Fibroblast of skin of left biceps (primary cell): ENCODE data around the gene DHDH.

ENCODE experiments used
- DNase-seq, 2 experiments: peaks; one replicate each; pipeline ENCODE4 v3.0.0-alpha.2; 2013; ENCODE audit warnings: low read depth in 2 of 2

DHDH gene

DNA sequence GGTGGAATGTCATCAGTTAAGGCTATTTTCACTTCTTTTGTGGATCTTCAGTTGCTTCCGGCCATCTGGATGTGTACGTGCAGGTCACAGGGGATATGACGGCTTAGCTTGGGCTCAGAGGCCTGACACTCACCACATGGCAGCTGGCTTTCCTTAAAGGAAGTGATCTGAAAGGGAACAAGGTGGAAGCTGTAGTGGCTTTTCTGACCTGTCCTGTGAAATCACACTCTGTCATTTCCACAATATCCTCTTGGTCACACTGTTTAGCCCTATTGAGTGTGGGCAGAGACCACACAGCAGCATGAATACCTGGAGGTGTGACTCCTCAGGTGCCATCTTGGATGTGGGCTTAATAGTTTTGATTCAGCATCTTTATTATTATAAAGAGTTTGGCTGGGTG, 16.7 kb downstream of the DHDH start:
- DNase-seq, result no peak

DNA sequence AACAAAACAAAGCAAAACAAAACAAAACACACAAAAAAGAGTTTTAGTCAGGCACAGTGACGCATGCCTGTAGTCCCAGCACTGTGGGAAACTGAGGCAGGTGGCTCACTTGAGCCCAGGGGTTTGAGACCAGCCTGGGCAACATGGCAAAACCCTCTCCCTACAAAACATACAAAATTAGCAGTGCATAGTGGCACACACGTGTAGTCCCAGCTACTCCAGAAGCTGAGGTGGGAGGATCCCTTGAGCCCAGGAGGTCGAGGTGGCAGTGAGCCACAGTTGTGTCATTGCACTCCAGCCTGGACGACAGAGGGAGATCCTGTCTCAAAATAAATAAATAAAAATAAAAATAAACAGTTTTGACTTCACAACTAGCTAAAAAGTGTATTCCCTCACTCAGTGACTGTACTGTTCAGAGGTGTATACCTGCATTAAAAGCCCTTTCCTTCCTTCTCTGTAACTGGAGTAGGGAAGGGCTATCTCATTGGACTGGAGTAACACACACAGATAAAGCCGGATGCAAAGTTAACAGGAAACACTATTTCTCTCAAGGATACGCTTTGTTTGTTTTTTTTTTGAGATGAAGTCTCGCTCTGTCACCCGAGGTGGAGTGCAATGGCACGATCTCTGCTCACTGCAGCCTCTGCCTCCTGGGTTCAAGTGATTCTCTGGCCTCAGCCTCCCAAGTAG, 17.5 kb downstream of the DHDH start:
- DNase-seq, result no peak

DNA sequence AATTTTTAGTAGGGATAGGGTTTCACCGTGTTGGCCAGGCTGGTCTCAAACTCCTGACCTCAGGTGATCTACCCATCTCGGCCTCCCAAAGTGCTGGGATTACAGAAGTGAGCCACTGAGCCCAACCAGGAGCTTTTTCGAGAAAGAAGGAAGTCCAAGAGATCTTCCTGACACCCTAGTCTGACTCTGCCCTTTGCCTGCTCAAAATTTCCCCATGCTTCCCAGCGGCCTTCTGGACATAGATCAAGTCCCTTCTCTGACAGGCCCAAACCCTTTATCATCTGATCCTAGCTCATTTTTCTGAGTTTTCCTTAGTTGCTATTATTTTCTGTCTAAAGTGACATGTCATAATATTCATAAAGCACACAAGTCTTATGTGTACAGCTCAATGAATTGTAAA, 19.6 kb downstream of the DHDH start:
- no peak for DNase-seq

DNA sequence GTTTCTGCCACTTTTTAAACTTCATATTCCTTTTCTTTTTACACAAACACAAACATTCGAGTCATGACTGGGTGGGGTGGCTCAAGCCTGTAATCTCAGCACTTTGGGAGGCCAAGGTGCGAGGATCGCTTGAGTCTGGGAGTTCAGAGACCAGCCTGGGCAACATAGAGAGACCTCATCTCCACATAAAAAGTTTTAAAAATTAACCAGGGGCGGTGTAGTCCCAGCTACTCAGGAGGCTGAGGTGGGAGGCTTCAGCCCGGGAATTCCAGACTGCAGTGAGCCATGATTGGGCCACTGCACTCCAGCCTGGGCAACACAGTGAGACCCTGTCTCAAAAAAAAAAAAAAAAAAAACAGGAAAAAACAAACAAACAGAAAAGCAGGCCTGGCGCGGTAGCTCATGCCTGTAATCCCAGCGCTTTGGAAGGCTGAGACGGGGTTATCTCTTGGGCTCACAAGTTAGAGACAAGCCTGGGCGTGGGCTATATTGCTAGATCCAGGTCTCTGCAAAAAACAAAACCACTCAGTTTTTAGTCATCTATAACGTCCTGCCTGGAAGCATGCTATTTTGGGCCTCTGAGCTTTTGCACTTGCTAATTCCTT, 20.6 kb downstream of the DHDH start:
- DNase-seq, result no peak

DNA sequence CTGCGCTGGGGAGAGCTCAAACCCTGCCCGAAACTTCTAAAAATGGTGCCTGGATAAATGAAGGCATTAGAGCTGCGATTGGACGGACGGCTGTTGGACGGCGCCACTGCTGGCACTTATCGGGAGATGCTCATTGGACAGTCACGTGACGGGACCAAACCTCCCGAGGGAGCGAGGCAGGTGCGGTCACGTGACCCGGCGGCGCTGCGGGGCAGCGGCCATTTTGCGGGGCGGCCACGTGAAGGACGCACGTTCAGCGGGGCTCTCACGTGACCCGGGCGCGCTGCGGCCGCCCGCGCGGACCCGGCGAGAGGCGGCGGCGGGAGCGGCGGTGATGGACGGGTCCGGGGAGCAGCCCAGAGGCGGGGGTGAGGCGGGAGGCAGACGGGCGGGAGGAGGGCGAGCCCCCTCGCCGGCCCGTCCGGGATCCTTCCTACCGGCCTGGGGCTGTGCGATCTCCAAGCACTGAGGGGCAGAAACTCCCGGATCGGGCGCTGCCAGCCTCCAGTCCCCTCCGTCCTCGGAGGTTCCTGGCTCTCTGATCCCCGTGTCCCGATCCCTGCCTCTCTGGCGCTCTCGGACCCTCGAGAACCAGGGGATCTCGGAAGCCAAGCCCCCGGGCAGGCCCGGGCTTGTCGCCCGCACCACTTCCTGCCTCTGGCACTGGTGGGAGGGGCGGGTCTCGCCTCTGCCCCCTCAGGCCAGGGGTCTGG, 21.3 kb downstream of the DHDH start, which contains the start of gene BAX:
Gene BAX, plus strand, starts transcription at position 281 of the 713 bp plus-strand sequence. Its CDS starts 54 bp downstream, at position 335.
- peak; percentile 86 to 88 for DNase-seq

DNA sequence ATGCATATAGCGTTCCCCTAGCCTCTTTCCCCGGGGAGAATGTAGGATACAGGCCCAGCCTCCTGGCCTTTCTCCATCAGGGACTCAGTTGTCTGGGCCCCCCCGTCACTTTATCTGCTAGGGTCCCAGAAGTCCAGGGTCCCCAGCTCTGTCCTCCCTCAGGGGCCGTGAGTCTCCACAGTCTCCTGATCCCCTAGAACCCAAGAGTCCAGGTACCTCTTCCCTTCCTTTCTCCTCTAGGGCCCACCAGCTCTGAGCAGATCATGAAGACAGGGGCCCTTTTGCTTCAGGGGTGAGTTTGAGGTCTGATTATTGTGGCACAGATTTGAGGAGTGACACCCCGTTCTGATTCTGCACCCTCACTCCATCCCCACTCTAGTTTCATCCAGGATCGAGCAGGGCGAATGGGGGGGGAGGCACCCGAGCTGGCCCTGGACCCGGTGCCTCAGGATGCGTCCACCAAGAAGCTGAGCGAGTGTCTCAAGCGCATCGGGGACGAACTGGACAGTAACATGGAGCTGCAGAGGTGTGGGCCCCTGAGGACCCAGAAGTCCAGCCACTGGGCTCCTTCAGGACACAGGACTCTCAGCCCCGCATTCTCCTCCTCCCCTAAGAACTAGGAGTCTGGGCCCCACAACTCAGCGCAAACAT, 21.9 kb downstream of the DHDH start:
- no peak for DNase-seq

DNA sequence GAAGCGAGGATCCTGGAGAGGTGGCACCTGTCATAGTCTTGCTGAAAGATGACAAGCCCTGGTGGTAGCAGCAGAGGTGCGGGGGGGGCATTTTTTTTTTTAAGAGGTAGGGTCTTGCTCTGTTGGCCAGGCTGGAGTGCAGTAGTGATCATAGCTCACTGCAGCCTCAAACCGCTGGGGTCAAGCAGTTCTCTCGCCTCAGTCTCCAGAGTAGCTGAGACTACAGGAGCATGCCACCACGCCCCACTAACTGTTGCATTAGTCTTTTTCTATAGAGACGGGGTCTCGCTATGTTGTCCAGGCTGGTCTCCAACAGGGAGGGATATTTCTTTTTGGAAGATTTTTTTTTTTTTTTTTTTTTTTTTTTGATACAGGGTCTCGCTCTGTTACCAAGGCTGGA, 24.5 kb downstream of the DHDH start:
- no peak for DNase-seq

DNA sequence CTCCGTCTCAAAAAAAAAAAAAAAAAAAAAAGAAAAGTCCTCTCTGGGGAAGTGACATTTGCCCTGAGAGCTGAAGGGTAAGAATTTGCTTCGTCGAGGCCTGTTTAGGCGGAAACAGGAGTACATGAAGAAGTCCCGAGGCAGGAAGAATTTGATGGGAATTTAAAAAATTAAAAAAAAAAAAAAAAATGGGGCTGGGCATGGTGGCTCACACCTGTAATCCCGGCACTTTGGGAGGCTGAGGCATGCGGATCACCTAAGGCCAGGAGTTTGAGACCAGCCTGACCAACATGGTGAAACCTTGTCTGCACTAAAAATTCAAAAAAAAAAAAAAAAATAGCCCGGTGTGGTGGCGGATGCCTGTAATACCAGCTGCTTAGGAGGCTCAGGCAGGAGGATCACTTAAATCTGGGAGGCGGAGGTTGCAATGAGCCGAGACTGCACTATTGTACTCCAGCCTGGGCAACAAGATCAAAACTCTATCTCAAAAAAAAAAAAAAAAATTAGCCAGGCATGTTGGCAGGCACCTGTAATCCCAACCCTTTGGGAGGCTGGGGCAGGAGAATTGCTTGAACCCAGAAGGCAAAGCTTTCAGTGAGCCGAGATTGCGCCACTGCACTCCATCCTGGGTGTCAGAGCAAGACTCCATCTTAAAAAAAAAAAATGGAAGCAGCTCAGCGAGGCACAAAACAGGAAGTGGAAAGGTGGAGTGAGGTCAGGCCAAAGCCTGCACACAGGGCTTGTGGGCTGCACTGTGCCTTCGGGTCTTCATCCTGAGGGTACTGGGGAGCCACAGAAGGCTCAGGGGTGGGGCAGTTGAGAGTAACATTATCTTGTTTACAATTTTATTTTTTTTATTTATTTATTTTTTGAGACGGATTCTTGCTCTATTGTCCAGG, 26.1 kb downstream of the DHDH start:
- no peak for DNase-seq

DNA sequence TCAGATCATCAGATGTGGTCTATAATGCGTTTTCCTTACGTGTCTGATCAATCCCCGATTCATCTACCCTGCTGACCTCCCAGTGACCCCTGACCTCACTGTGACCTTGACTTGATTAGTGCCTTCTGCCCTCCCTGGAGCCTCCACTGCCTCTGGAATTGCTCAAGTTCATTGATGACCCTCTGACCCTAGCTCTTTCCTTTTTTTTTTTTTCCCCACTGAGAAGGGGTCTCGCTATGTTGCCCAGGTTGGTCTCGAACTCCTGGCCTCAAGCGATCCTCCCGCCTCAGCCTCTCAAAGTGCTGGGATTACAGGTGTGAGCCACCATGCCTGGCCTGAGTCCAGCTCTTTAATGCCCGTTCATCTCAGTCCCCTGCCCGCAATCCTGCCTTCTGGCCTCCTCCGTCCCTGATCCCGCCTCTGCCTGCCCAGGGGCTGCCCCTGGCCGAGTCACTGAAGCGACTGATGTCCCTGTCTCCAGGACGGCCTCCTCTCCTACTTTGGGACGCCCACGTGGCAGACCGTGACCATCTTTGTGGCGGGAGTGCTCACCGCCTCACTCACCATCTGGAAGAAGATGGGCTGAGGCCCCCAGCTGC, 27.7 kb downstream of the DHDH start:
- DNase-seq, result no peak

DNA sequence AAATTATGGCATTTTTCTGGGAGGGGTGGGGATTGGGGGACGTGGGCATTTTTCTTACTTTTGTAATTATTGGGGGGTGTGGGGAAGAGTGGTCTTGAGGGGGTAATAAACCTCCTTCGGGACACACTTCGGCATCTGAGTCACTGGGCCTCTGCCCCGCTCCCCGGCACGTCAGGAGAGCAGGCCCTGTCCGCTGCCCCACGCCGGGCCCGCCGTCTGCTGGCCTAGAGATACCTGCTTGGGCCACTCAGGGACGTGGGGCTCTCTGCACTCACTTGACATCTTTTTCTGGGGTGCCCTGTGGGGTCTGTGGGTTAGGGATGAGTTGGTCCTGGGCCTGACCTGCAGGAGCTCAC, 28.2 kb downstream of the DHDH start:
- DNase-seq, result no peak

DNA sequence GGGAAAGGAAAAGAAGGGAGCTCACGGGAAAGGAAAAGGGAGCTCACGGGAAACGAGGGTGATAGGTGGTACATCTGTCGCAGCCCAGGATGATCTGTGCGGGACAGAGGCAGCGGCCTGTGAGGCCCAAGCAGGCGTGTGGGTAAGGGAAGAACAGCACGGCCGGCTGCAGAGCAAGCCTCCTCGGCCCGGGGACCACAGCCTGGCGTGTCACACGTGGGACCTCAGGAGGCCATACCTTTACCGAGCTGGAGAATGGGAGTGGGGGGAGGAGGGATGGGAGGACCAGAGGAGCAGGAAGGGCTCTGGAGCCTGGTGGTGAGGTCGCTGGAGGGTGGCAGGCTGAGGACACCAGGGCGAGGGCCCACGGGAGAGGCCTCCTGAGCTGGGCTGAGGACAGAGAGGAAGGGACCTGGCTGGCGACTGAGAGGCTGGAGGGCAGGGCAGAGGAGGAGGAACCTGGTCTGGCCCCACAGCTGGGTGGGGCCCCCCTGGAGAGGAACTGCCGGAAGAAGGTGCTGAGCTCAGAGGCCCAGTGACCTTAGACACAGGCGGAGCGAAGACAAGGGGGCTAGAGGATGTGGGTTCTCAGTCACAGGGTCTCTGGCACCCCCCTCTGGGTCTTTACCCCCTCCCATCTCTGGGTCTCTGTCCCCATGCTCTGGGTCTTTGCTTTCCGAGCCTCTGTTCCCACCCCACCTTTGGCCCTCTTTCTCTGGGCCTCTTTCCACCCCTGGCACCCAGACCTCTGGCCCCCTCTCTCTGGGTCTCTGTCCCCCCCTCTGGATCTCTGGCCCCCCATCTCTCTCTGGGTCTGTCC, 28.7 kb downstream of the DHDH start:
- DNase-seq, result no peak

DNA sequence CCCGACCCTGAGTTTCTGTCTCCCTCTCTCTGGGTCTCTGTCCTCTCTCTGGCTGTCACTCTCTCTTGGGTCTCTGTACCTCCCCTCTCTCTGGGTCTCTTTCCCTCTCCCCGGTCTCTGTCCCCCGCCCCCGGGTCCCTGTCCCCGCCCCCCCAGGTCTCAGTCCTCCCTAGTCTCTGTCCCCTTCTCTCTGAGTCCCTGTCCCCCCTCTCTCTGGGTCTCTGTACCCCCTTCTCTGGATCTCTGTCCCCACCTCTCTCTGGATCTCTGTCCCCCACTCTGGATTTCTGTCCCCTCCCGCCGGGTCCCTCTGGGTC, 29.3 kb downstream of the DHDH start:
- DNase-seq, result no peak

DNA sequence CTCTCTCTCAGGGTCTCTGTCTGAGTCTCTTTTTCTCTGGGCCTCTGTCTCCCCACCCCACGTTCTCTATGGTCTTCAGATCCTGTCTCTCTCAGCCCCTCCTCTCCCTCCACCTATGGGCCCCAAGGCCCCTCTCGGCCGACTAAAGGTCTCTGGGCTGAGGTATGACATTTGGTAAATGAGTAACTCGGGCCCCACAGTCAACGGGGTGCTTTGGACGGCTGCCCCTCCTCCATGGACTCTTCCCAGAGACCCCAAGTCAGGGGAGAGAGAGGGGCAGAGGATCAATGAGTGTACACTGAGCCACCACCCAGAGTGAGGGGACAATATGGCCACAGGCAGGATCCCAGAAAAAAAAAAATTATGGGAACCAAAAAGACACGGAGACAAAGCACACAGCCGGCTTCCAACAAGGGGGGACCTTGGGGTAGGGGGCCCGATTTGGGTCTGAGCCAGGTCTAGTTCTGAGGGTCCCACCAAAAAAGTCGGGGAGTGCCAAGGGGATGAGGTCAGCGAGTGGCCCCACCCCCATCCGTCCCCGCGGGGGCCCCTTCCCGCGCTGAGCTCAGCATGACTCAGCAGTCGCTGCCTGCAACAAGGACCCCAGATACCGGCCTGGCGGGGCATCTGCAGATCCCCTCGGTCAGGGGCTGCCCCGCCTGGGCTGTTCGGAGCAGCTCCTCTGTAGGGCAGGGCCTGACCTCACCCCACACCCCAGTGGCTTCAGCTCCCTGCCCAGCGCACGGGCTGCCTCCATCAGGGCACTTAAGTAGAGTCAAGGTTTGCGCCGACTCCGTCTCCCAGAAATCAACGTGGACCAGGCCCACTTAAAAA, 30.1 kb downstream of the DHDH start:
- no peak for DNase-seq

DNA sequence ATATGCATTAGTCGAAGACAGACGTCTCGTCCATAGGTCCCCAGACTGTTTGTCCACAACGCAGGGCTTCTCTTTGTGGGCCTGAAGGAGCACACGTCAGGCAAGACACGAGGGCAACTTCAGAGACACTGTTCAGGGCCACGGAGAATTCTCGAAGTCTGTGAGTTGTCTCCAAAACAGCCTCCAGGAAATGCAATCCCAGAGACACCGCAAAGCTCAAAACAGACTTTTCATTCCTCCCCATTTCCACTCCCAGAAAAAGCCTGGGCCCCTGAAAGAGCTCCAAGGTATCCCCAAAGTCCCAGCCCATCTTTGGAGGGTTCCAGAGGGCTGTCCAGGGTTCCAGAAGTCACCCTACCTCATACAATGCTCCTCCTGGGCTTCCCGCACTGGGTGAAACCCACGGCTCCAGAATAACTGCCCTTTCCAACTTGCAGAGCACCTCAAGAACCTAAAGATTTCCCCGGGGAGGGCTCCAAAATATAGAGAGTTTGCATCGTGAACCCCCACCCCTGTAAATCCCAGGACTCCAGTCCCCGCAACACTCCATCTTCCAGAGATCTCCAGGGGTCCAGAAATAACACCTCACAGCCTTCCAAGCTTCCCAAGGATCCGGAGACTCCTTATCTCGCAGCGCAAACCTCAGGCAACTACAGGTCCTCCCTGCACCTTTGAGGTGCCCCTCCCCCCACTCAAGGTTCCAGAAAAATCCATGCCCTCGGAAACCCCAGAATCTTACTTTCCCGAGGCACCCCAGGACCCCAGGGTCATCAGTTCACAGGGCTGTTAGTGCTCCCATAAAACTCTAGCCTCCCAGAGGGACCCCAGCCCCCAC, 30.9 kb downstream of the DHDH start:
- no peak for DNase-seq

DNA sequence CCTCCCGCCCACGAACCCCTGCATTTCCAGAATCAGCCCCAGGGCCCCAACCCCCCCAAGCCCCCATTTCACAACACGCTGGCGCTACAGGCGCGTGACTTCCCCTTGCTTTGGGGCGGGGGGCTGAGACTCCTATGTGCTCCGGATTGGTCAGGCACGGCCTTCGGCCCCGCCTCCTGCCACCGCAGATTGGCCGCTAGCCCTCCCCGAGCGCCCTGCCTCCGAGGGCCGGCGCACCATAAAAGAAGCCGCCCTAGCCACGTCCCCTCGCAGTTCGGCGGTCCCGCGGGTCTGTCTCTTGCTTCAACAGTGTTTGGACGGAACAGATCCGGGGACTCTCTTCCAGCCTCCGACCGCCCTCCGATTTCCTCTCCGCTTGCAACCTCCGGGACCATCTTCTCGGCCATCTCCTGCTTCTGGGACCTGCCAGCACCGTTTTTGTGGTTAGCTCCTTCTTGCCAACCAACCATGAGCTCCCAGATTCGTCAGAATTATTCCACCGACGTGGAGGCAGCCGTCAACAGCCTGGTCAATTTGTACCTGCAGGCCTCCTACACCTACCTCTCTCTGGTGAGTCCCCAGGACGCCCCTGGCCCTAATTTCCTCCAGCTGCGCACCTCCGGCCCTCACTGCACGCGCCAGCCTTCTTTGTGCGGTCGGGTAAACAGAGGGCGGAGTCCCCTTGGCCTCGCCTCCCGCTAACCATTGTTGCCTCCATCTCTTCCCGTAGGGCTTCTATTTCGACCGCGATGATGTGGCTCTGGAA, 31.7 kb downstream of the DHDH start, which contains the start of gene FTL:
Gene FTL, plus strand, starts transcription at position 270 of the 766 bp plus-strand sequence. Its CDS starts 199 bp downstream, at position 469.
- peak; percentile 92 for DNase-seq

DNA sequence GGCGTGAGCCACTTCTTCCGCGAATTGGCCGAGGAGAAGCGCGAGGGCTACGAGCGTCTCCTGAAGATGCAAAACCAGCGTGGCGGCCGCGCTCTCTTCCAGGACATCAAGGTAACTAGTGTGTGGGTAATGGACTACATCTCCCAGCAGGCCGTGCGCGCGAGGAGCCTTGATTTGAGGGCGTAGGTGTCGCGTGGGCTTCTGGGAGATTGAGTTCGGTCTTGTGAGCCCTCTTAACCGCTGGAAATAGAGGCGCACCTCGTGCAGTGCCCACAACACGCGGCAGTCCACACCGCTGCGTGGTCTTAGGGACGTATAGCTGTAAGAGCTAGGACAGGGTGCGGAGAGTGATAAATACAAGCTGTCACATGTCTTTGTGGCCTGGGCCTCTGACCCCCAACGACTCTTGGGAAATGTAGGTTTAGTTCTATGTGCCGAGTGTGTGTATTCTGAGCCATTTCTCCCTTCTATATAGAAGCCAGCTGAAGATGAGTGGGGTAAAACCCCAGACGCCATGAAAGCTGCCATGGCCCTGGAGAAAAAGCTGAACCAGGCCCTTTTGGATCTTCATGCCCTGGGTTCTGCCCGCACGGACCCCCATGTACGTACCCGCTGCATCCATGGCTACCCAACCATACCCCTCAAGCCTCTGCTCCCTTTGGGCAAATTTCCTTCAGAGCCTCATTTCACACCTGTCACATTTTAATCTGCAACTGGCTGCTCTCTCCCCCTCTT, 32.5 kb downstream of the DHDH start:
- no peak for DNase-seq
